Fibroblast of villous mesenchyme (primary cell): ENCODE data around the gene PGAM5. TPM values are rescaled to one million over a fixed set of nuclear protein-coding genes. Genes with fewer than 3 reads are reported as not detected.

Experiments
- DNase-seq: peaks from one replicate; pipeline ENCODE4 v3.0.0-alpha.2; 2010; ENCODE audit warnings: low read depth
- H3K4me3 ChIP-seq: 2 replicates; pipeline ENCODE4 v1.5.1; 2011; ENCODE audit warnings: low read depth, mild to moderate bottlenecking, low read length
- CTCF ChIP-seq: IDR thresholded peaks from 2 replicates; pipeline ENCODE4 v1.5.1; 2012; ENCODE audit warnings: low read depth, mild to moderate bottlenecking, low read length; ENCODE audit not compliant: insufficient read depth
- total RNA-seq: library from RNA; depleted of rRNA; stranded (reverse); fragments of >200 nt; gene quantifications from 2 replicates; pipeline ENCODE4 v1.2.3, GENCODE V29; 2012

The PGAM5 gene
- total RNA-seq, 1 donor: 39.3 TPM

GRCh38 chr12:132728502-132728901 is 17.9 kb downstream of the PGAM5 start:
- H3K4me3 ChIP-seq: no peak overlapping the region
- no peak for DNase-seq
- no peak for TF ChIP-seq CTCF

- no peak for DNase-seq
- TF ChIP-seq CTCF: no peak
- no peak overlapping the region for H3K4me3 ChIP-seq
Measured at GRCh38 chr12:132729541-132730320, 19.1 kb downstream of the PGAM5 start.

- DNase-seq: no peak
- no peak overlapping the region for H3K4me3 ChIP-seq
- no peak for TF ChIP-seq CTCF
Measured at GRCh38 chr12:132730353-132730752, 19.7 kb downstream of the PGAM5 start.

GRCh38 chr12:132731574-132731973 is 20.9 kb downstream of the PGAM5 start:
- H3K4me3 ChIP-seq: no peak overlapping the region
- no peak for TF ChIP-seq CTCF
- DNase-seq: peak; percentile 7

- no peak for DNase-seq
Measured at GRCh38 chr12:132734206-132734605, 23.6 kb downstream of the PGAM5 start.

GRCh38 chr12:132735496-132735895 is 24.9 kb downstream of the PGAM5 start:
- no peak for TF ChIP-seq CTCF
- no peak overlapping the region for H3K4me3 ChIP-seq
- DNase-seq: no peak

More at GRCh38 chr12:132734206-132734605, 23.6 kb downstream of the PGAM5 start:
- no peak overlapping the region for H3K4me3 ChIP-seq
- no peak for TF ChIP-seq CTCF

GRCh38 chr12:132736378-132736777 is 25.7 kb downstream of the PGAM5 start:
- H3K4me3 ChIP-seq: no peak overlapping the region
- DNase-seq: no peak
- TF ChIP-seq CTCF: no peak
